ENCODE data around the gene VASH1.

Gene VASH1

DNA sequence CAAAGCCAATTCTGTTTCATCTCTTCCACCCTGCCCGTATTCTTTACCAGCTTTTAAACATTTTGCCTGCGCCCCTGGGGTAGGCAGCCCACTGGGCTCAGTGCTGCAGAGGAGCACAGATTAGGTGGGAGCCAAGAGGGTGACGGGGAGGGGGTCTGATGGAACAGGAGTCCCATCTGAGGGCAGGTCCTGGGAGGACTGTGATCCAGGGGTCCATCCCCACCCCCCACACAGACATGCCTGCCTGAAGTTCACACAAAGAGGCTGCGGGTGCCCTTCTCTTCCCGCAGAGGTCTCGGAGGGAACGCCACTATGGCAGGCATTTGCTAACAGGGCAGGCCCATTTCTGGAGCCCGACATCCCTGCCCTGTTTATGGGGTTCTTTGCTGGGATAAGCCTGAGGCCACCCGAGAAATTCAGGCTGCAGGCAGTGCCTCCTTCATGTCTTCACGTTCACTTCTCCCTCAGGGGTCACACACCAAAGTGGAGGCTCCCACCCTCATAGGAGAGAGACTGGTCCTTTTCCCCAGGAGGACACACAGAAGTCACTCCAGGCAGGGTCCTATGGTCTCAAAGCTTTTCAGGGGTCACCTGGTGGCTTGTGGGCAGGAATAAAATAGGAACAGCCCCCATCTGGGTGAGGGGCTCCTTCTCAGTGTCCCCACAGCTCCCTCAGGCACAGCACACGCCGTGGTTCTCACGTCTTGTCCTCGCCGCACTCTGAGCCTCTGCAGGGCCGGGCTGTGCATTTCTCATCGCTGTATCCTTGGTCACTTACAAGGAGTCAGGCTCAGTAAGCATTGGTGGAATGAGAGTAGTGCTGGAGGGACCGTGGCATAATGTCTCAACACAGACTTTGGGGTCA lies 12.9 kb downstream of the VASH1 start:
- no peaks in the 10 kb centered on the region for H3K9me3 Mint-ChIP-seq
- DNase-seq (no peak), ATAC-seq (no peak)
- peaks cover 16% of the 10 kb centered on the region for H3K4me1 Mint-ChIP-seq
- H3K4me3 Mint-ChIP-seq, result no peak overlapping the region
- H3K27me3 Mint-ChIP-seq, result peaks cover 3% of the 10 kb centered on the region
- no peak overlapping the region for H3K27ac Mint-ChIP-seq
- H3K36me3 Mint-ChIP-seq (ENCODE audit: low read depth), result no peaks in the 10 kb centered on the region

DNA sequence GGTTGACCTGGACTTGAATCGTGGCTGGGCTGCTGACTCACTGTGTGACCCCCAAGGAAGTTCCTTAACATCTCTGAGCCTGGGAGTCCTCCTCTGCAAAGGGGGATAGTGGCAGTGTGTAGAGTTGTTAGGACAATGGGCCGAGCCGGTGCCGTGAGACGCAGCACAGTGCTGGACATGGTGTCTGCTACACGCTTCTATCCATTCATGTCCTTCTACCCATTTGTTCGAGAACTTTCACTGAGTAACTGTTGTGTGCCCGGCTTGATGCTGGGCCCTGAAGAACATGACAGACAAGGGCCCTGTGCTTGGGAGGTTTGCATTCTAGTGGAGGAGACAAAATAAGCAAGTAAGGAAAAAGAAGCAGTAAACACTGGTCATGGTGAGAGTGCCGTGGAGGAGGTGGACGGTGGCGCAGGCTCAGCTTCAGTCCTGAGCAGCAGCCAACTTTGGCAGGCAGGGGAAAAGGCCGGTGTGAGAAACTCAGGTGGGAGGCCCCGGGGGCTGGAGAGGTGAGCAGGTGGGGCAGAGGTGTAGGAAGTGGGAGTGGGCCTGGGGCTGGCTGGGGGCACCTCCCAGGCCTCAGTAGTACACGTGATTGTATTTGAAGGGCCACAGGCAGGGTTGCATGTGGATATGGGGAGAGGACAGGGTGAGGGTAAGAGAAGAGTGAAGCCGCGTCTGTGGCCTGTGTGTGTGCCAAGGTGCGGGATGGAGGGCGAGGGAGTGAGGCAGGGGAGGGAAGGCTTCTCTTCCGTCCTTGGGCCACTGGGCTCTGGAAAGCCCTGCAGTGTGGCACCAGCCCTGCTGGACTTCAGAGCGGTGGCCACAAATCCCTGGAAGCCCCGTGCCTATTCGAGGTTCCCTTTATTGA lies 13.8 kb downstream of the VASH1 start:
- no peak for DNase-seq
- no peak overlapping the region for H3K4me3 Mint-ChIP-seq
- peaks cover 16% of the 10 kb centered on the region for H3K4me1 Mint-ChIP-seq
- H3K36me3 Mint-ChIP-seq (ENCODE audit: low read depth), result no peaks in the 10 kb centered on the region
- H3K27me3 Mint-ChIP-seq, result peaks cover 3% of the 10 kb centered on the region
- no peaks in the 10 kb centered on the region for H3K9me3 Mint-ChIP-seq
- H3K27ac Mint-ChIP-seq, result no peak overlapping the region
- no peak for ATAC-seq

DNA sequence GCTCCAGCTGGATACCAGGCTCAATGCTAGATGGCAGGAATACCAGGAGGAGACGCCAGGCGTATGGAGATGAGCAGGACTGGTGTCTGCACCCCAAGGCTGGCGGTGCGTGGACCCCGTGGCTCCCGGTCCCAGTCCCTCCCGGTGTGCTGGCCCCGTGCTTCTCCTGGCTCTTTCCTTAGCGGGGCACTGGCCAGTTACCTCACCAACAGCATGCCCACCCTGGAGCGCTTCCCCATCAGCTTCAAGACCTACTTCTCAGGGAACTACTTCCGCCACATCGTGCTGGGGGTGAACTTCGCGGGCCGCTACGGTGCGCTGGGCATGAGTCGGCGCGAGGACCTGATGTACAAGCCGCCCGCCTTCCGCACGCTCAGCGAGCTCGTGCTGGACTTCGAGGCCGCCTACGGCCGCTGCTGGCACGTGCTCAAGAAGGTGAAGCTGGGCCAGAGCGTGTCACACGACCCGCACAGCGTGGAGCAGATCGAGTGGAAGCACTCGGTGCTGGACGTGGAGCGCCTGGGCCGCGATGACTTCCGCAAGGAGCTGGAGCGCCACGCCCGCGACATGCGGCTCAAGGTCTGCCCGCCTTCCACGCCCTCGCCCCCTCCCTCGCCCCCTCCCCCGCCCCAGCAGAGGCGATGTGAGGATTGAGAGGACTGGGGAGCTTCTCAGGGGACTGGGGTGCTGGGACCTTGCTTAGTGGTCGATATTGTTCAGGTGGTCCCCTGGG lies 14.6 kb downstream of the VASH1 start:
- DNase-seq (no peak), ATAC-seq (no peak)
- no peak overlapping the region for H3K27ac Mint-ChIP-seq
- H3K9me3 Mint-ChIP-seq, result no peaks in the 10 kb centered on the region
- H3K4me3 Mint-ChIP-seq, result no peak overlapping the region
- H3K36me3 Mint-ChIP-seq (ENCODE audit: low read depth), result no peaks in the 10 kb centered on the region
- H3K4me1 Mint-ChIP-seq, result peaks cover 16% of the 10 kb centered on the region
- H3K27me3 Mint-ChIP-seq, result peaks cover 3% of the 10 kb centered on the region

DNA sequence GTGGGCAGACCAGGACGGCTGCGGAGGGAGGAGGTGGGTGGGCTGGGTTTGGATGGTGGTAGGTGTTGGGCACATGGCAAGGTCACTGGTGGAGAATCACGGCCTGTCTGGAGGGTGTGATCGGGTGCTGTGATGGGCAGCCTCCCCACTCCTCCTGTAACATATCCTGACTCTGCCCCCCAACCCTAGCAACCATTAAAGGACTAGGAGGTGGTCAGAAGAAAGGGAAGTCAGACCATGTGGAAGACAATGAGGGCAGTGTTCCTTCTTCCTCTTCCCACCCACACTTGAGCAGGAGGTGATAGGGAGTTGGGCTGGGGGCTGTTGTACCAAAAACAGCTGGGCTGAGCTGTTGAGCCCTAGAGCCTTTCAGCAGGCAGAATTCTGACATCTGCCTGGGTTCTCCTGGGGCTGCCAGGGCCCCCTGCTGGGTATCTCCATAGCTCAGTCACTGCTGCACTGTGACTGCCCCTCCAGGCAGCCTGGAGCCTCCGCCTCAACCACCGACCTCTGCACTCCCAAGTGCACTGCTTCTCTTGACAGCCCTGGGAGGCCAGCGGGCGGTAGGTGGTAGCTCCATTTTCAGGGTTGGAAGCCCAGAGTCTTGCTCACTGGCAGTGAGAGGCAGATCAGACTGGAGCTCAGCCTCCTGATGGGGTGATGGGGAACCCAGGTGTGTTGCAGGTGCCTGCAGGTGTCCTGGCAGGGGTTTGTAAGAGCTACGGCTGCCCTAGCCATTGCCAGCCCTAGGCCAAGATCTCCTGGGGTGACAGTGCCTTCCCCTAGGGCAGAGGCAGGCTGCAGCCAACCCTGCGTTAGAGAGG lies 15.4 kb downstream of the VASH1 start:
- H3K4me1 Mint-ChIP-seq, result peaks cover 18% of the 10 kb centered on the region
- H3K4me3 Mint-ChIP-seq, result no peak overlapping the region
- no peaks in the 10 kb centered on the region for H3K36me3 Mint-ChIP-seq (ENCODE audit: low read depth)
- no peaks in the 10 kb centered on the region for H3K9me3 Mint-ChIP-seq
- peaks cover under 1% of the 10 kb centered on the region for H3K27me3 Mint-ChIP-seq
- no peak for ATAC-seq
- no peak for DNase-seq
- H3K27ac Mint-ChIP-seq, result no peak overlapping the region

DNA sequence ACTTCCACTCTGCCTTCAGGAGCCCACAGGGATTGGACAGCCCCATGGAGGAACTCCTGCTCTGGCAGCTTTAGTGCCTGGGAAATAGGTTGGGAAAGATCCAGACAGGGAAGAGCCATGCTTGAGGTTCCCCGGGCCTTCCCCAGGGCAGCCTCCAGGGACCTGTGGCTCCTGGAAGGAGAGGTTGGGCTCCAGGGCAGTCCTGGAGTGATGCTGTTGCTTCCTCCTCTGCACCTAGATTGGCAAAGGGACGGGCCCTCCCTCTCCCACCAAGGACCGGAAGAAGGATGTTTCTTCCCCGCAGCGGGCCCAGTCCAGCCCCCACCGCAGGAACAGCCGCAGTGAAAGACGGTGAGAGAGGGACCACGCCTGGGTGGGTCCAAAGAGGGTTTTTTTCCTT lies 16.5 kb downstream of the VASH1 start:
- no peak overlapping the region for H3K4me3 Mint-ChIP-seq
- ATAC-seq, result no peak
- no peaks in the 10 kb centered on the region for H3K9me3 Mint-ChIP-seq
- H3K36me3 Mint-ChIP-seq (ENCODE audit: low read depth), result no peaks in the 10 kb centered on the region
- no peak overlapping the region for H3K27ac Mint-ChIP-seq
- peaks cover 23% of the 10 kb centered on the region for H3K4me1 Mint-ChIP-seq
- no peak for DNase-seq
- H3K27me3 Mint-ChIP-seq, result no peaks in the 10 kb centered on the region

DNA sequence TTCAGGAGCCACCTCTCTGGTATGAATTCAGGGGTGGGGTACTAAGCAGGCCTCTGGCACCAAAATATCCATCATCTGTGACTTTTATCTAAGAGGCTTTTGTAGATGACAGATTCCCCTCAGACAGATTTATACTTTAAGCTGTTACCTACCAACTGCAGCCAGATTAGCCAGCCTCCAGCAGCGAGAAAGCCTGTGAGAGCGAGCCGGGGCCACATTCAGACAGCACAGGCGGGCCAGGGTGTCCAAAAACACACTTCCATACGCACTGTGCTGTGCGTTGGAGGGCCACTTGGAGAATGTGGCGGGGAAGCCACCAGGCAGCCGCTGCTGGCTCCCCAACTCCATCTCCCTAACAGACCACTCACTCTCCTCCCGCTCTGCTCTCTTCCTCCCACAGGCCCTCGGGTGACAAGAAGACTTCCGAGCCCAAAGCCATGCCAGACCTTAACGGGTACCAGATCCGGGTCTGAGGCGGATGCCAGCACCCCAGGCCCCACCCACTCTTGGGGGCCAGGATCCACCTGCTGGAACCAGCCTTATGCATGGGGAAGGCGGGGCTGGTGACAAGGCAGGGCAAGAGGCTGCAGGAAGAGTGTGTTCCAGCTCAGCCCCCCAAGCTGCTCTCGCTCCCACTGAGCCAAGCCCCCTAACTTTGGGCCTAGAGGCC lies 17.4 kb downstream of the VASH1 start:
- no peaks in the 10 kb centered on the region for H3K27me3 Mint-ChIP-seq
- H3K9me3 Mint-ChIP-seq, result no peaks in the 10 kb centered on the region
- H3K4me1 Mint-ChIP-seq, result peaks cover 24% of the 10 kb centered on the region
- ATAC-seq, result no peak
- H3K27ac Mint-ChIP-seq, result no peak overlapping the region
- no peak for DNase-seq
- H3K4me3 Mint-ChIP-seq, result no peak overlapping the region
- no peaks in the 10 kb centered on the region for H3K36me3 Mint-ChIP-seq (ENCODE audit: low read depth)

DNA sequence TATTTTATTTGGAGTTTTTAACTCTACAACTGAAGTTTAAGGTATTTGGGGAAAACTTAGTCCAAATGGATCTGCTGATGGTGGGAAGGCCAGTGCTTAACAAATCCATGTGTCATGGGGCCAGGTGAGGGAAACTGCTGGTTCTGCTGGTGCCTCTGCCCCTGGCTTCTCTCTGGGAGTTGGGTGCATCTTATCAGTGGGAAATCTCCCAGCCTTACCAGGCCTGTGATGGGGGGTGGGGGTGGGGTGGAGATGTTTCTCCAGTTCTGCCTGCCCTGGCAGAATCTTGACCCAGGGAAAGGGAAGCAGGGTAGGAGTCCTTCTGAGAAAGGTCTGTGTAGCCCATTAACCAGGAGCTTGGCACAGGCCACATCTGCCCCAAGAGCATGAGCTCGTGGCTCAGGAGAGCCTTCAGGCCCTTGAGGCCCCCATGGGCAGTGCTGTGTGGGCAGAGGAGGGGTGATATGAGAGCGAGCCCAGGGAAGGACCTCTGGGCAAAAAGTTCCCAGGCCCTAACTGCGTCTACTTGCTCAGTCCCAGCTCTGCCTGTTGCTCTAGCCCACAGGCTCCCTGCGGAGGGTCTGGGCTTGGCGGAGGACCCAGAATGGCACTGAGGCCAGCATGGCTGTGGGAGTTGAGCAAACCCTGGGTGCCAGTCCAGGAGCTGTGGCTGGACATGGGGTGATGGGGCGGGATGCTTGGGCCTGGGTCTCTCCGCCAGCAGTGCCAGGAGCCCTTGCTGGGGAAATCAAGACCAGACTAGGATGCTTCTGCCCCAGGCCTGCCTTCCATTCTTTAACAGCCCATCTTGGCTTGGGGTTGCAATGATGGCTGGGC lies 18.2 kb downstream of the VASH1 start:
- no peak overlapping the region for H3K4me3 Mint-ChIP-seq
- DNase-seq (no peak), ATAC-seq (no peak)
- H3K36me3 Mint-ChIP-seq (ENCODE audit: low read depth), result no peaks in the 10 kb centered on the region
- no peaks in the 10 kb centered on the region for H3K9me3 Mint-ChIP-seq
- H3K4me1 Mint-ChIP-seq, result peaks cover 23% of the 10 kb centered on the region
- H3K27ac Mint-ChIP-seq, result no peak overlapping the region
- no peaks in the 10 kb centered on the region for H3K27me3 Mint-ChIP-seq

DNA sequence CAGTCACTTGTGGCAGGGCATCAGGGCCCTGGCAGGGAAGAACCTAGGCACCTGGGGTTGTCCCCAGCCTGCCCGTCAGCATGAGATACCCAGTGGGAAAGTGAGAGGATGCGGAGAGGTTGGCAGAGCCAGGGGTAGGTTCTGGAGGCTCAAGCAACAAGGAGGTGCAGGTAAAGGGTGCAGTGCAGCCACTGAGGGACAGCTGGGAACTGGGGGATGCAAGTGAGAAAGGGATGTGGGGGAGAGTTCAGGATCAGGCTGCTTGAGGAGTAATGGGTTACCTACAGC lies 18.7 kb downstream of the VASH1 start:
- Mint-ChIP-seq H3K4me1 (peaks cover 25% of the 10 kb centered on the region), H3K9me3 (no peaks in the 10 kb centered on the region), H3K27me3 (no peaks in the 10 kb centered on the region), H3K36me3 (ENCODE audit: low read depth) (no peaks in the 10 kb centered on the region), H3K27ac (no peak overlapping the region), H3K4me3 (no peak overlapping the region)
- ATAC-seq (no peak), DNase-seq (no peak)

DNA sequence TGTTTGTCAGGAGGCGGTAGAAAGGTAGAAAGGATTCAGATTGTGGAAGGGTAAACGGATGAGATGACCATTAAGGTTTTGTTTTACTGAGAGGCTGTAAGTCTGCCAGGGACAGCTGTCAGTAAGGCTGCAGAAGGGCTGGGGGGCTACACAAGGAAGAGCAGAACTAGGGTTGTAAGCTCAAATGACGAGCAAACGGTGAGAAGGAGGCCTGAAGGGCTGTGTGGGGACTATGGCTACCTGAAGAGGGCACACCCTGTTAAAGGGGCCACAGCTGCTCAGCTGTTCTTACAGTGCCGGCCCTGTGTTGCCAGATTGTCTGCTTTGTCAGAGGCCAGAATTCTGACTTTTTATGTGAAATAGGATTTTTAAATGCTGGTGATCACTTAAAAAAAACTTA lies 19.1 kb downstream of the VASH1 start:
- Mint-ChIP-seq H3K9me3 (no peaks in the 10 kb centered on the region), H3K36me3 (ENCODE audit: low read depth) (no peaks in the 10 kb centered on the region), H3K4me3 (no peak overlapping the region), H3K27ac (no peak overlapping the region), H3K27me3 (no peaks in the 10 kb centered on the region), H3K4me1 (peaks cover 25% of the 10 kb centered on the region)
- DNase-seq (no peak), ATAC-seq (no peak)

DNA sequence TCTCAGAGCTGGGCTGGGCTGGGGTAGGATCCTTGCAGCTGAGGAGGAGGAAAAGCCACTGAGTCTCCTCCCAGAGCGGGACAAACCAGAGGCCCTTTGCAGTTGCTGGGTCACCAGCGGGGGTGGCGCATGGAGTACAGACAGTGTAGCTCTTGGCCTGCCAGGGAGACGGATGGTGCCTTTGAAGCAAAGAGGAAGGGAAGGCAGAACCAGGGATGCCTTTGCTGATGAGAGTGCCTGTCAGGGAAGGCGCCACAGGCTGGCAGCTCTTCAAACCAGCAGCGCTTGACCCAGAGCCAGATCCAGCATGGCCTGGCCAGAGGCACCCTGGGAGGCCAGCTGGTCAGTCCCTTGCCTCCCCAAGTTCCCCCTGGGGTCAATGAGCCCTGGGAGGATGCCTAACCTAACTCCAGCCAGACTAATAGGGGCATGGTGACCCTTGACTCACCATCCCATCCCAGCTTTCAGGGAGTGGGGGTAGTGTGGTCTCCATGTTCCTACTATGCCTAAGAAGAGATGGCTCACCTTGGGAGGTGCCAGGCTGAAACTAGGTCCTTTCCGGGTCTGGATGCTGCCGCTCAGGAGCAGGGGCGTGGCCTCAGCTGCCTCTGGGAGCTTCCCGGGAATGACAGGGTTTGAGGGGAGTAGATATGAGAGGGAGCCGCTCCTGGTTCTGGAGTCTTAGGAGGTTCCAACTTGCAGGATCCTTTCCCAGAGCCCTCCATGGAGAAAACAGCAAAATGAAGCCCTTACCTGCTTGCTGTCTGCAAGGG lies 19.8 kb downstream of the VASH1 start:
- no peak overlapping the region for H3K4me3 Mint-ChIP-seq
- ATAC-seq, result no peak

DNA sequence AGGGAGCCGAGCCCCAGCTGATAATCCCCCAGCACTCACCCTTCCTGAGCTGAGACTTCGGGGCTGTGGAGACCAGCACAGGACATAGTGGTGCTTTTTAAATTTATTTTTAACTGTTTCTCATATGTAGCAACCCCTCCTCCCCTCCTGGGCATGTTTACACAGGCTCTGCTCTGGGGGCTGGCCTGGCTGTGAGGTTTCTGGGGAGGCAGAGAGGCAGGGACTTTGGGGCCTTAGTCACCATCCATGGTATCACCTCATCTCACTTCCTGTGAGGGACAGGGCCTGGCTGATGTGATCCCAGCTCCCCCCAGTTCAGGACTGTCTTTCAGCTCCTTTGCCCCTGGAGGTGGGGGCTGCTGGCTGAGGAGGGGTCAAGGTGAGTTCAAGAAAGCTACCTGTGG lies 20.4 kb downstream of the VASH1 start:
- H3K4me3 Mint-ChIP-seq, result no peak overlapping the region
- ATAC-seq, result peak; percentile 27

More for the DNA sequence above, 19.8 kb downstream of the VASH1 start:
- no peak for DNase-seq
- Mint-ChIP-seq H3K4me1 (peaks cover 25% of the 10 kb centered on the region), H3K27ac (no peak overlapping the region), H3K9me3 (no peaks in the 10 kb centered on the region), H3K27me3 (no peaks in the 10 kb centered on the region), H3K36me3 (ENCODE audit: low read depth) (peaks cover 2% of the 10 kb centered on the region)

DNA sequence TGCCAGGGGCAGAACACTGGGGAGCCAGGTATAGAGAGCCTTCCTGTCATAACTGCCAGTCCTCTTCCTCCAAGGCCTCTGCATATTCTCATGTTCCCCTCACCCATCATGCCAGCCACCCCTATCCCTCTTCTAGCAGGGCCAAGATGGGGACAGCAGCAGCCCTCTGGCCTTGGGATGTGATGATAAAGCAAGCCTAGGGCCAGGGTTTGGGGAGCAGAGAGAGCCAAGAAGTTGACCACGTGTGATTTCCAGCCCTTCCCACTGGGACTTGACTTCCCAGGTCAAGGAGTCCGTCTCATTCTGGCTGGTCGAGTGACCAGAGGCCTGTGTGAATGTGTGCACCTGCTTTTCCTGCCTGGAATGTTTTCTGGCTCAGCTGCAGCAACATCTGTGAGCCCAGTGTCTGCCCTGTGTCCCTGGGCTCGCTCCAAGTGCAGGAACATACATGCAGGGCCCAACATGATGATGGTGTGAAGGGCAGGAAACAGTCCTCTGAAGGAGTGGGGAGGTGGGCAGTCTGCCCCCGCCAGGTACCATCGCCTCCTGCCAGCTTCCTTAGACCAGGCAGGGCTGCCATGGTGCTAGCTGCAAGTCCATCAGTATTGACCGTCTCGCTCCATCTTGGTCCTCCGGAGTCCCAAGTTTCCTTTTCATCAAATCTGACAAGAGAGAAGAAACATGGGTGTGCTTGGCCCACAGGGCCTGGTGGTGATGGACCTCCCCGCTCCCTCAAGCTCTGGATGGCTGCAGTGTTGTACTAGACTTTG lies 21.0 kb downstream of the VASH1 start:
- ATAC-seq, result no peak
- DNase-seq, result no peak
- H3K4me1 Mint-ChIP-seq, result peaks cover 25% of the 10 kb centered on the region

More for the DNA sequence above, 20.4 kb downstream of the VASH1 start:
- peaks cover 2% of the 10 kb centered on the region for H3K36me3 Mint-ChIP-seq (ENCODE audit: low read depth)
- no peak for DNase-seq
- no peak overlapping the region for H3K27ac Mint-ChIP-seq
- peaks cover 25% of the 10 kb centered on the region for H3K4me1 Mint-ChIP-seq
- no peaks in the 10 kb centered on the region for H3K27me3 Mint-ChIP-seq
- H3K9me3 Mint-ChIP-seq, result no peaks in the 10 kb centered on the region

More for the DNA sequence above, 21.0 kb downstream of the VASH1 start:
- H3K27me3 Mint-ChIP-seq, result no peaks in the 10 kb centered on the region
- H3K9me3 Mint-ChIP-seq, result no peaks in the 10 kb centered on the region
- no peak overlapping the region for H3K4me3 Mint-ChIP-seq
- H3K27ac Mint-ChIP-seq, result peak overlapping the region; percentile 80
- peaks cover 2% of the 10 kb centered on the region for H3K36me3 Mint-ChIP-seq (ENCODE audit: low read depth)

Data from activated naive CD8-positive, alpha-beta T cell treated with anti-CD3 and anti-CD28 coated beads, Interleukin-2, amount 50 U/mL, for 24 hours (primary cell).